ENCODE results near the gene SLC39A13.

SLC39A13 gene

DNA sequence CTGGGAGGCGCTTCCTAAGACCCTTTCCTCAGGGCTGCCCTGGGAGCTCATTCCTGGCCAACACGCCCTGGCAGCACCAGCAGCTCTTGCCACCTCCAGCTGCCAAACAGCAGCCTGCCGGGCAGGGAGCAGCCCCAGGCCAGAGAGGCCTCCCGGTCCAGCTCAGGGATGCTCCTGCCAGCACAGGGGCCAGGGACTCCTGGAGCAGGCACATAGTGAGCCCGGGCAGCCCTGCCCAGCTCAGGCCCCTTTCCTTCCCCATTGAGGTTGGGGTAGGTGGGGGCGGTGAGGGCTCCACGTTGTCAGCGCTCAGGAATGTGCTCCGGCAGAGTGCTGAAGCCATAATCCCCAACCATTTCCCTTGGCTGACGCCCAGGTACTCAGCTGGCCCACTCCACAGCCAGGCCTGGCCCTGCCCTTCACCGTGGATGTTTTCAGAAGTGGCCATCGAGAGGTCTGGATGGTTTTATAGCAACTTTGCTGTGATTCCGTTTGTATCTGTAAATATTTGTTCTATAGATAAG lies 7.6 kb downstream of the SLC39A13 start:
- ATAC-seq (ENCODE audit: low read depth) (no peak), DNase-seq (ENCODE audit: low spot score in 2 of 2) (no peak)
- peaks cover 23% of the 10 kb centered on the region for H3K36me3 Mint-ChIP-seq
- H3K9me3 Mint-ChIP-seq, result no peaks in the 10 kb centered on the region
- peaks cover 4% of the 10 kb centered on the region for H3K4me1 Mint-ChIP-seq
- H3K27ac Mint-ChIP-seq, result no peak overlapping the region
- no peaks in the 10 kb centered on the region for H3K27me3 Mint-ChIP-seq
- no peak overlapping the region for H3K4me3 Mint-ChIP-seq

DNA sequence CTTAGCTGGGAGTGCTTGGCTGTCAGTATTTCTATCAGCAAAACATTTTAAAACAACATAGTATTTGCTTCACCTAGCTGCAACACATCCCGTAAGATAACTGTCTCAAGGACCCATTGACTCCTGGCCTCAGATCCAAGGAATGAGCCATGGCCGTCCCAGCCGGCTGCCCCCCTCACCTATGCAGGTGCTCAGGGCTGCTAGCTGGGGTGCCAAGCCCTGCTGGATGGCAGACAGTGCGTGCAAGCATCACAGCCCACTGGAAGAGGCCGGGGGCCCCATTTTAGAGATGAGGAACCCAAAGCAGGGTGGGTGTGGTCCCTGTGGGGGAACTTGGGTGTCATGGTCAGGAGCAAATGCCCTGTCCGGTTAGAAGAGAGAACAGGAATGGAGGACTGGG lies 9.3 kb downstream of the SLC39A13 start:
- no peaks in the 10 kb centered on the region for H3K9me3 Mint-ChIP-seq
- ATAC-seq (ENCODE audit: low read depth) (no peak), DNase-seq (ENCODE audit: low spot score in 2 of 2) (no peak)
- H3K27ac Mint-ChIP-seq, result no peak overlapping the region
- H3K36me3 Mint-ChIP-seq, result peaks cover 28% of the 10 kb centered on the region
- H3K27me3 Mint-ChIP-seq, result no peaks in the 10 kb centered on the region
- no peaks in the 10 kb centered on the region for H3K4me1 Mint-ChIP-seq
- H3K4me3 Mint-ChIP-seq, result no peak overlapping the region

DNA sequence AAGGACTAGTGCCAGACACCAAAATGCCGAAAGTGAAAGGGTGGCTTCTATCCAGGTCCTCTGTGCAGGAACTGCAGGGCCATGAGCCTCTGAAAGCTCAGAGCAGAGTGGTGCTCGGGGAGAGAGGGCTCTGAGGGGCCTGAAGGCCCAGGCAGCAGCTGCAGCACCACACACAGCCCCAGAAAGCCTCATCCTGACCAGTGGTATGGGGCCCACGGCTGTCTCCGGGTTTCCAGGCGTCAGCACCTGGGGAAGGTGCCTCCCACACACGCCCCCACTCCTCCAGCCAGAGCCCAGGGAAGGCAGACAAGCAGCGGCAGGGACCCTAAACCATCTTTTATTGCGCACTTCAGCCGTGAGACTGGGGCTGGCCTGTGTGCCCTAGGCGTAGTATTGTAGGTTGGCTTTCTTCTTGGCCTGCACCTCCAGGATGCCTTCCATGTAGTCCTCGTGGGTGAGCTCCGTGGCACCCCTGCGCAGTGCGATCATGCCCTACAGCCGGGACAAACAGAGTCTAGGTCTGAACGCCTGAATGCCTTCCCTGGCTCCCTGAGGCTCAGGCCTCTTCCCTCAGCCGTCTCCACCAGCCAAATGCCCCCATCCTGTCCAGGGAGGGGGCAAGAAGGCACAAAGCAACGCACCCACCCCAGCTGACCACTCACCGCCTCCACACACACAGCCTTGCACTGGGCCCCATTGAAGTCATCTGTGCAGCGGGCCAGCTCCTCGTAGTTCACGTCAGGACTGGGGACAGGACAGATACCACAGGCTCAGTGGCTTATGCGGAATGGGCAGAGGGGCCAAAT lies 10.3 kb downstream of the SLC39A13 start:
- Mint-ChIP-seq H3K9me3 (no peaks in the 10 kb centered on the region), H3K27me3 (no peaks in the 10 kb centered on the region), H3K4me1 (no peaks in the 10 kb centered on the region), H3K4me3 (no peak overlapping the region), H3K27ac (no peak overlapping the region), H3K36me3 (peaks cover 25% of the 10 kb centered on the region)
- DNase-seq (ENCODE audit: low spot score in 2 of 2) (no peak), ATAC-seq (ENCODE audit: low read depth) (no peak)

DNA sequence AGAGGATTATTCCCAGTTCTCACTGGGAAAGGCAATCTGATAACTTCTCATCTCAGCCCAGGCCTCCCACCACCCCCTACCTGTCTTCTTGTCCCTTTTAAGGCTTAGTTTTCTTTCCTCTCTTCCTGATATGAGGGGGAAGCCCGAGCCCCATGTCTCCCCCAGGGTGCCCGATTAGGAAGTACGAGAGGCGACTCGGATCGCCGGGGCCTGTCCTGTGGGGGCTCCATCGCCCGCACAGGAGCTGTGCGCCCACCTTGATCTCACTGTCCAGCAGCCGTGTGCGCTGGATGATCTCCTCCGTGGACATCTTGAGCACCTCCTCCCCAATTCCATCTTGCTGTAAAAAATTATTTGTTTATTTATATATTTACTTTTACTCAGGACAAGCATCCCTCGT lies 17.2 kb downstream of the SLC39A13 start:
- Mint-ChIP-seq H3K27me3 (no peaks in the 10 kb centered on the region), H3K4me3 (peak overlapping the region; percentile 96), H3K4me1 (peaks cover 19% of the 10 kb centered on the region), H3K9me3 (no peaks in the 10 kb centered on the region), H3K36me3 (peaks cover 20% of the 10 kb centered on the region), H3K27ac (peak overlapping the region; percentile 97)
- DNase-seq (ENCODE audit: low spot score in 2 of 2) (no peak), ATAC-seq (ENCODE audit: low read depth) (no peak)

DNA sequence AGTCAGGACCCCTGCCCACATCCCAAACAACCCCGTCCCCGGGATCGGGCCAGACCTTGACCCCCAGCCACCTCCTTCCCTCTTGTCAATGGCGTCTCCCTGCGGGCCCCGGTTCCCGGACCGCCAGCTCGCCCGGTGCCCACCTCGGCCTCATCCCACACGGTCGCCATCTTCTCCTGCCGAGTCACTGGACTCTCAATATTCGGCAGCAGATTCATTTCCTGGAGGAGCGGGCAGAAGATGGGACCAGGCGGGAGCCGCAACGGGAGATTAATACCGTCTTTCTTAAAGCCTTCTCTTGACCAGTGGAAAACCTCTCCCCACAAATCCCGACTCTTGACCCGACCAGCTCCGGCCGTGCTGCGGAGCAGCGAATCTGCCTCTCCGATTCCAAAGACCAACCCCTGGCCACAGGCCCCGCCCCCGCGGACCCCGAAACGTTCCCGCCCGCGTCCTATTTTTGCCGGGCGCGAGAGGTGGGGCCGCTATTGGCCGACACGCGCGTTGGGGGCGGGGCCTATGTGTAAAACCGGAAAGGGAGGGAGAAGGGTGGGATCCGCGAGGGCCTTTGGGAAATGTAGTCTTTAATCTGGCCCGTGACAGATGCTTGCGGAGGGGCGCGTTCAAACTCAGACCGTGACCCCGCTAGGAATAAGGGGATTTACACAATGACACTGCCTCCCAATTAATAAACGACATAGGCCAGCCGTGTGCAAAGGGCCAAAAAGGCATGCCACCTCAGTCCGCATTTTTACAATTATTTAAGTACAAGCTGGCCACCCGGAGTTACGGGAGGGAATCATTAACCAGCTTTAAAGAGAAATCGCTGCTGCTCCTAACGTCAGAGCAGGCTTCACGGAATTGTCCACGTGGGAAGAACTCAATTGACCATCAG lies 17.9 kb downstream of the SLC39A13 start, which contains the start of gene PSMC3:
Gene PSMC3, minus strand, starts transcription at position 378 of the 895 bp plus-strand sequence. Its CDS starts 160 bp downstream, at position 218.
- peak; percentile 91 for ATAC-seq (ENCODE audit: low read depth)
- no peaks in the 10 kb centered on the region for H3K9me3 Mint-ChIP-seq

DNA sequence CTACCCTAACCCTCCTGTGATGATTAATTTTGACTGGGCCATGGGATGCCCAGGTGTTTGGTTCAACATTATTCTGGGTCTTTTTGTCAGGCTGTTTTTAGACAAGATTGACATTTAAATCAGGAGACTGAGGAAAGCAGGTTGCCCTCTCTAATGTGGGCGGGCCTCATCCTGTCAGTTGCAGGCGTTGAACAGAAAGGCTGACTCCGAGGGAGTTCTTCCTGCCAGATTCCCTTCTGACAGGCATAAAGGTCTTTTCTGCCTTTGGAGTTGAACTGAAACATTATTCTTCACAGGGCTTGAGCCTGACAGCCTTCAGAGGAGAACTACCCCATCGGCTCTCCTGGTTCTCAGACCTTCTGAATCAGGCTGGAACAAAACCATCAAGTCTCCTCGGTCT lies 22.1 kb downstream of the SLC39A13 start:
- H3K9me3 Mint-ChIP-seq, result no peaks in the 10 kb centered on the region
- no peak overlapping the region for H3K4me3 Mint-ChIP-seq
- DNase-seq (ENCODE audit: low spot score in 2 of 2) (no peak), ATAC-seq (ENCODE audit: low read depth) (no peak)
- peaks cover 3% of the 10 kb centered on the region for H3K36me3 Mint-ChIP-seq
- no peaks in the 10 kb centered on the region for H3K27me3 Mint-ChIP-seq
- peaks cover 7% of the 10 kb centered on the region for H3K4me1 Mint-ChIP-seq
- H3K27ac Mint-ChIP-seq, result no peak overlapping the region

More for the DNA sequence above, 17.9 kb downstream of the SLC39A13 start, which contains the start of gene PSMC3:
- Mint-ChIP-seq H3K4me3 (peak within 1 kb of the TSS; percentile 96), H3K27me3 (no peaks in the 10 kb centered on the region), H3K4me1 (peaks cover 19% of the 10 kb centered on the region), H3K36me3 (peaks cover 18% of the 10 kb centered on the region), H3K27ac (peak within 1 kb of the TSS; percentile 97)
- DNase-seq (ENCODE audit: low spot score in 2 of 2), result peak; percentile 97

DNA sequence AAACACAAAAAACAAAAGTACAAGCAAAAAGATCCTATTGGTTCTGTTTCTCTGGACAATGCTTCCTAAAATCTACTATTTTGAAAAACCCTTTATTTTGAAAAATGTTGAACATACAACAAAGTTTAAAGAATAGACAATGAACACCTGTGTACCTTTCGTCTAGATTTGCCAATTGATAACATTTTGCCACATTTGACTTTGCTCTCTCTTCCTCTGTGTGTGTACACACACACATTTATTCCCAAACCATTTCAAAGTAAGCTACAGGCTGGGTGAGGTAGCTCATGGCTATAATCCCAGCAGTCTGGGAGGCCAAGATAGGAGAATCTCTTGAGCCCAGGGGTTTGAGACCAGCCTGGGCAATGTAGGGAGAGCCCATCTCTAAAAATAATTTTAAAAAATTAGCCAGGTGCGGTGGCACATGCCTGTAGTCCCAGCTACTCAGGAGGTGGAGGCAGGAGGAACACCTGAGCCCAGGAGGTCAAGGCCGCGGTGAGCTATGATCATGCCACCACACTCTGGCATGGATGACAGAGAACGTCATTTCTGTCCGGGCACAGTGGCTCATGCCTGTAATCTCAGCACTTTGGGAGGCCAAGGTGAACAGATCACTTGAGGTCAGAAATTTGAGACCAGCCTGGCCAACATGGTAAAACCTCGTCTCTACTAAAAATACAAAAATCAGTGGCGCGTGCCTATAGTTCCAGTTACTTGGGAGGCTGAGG lies 23.1 kb downstream of the SLC39A13 start:
- Mint-ChIP-seq H3K27ac (no peak overlapping the region), H3K9me3 (no peaks in the 10 kb centered on the region), H3K4me1 (peaks cover 2% of the 10 kb centered on the region), H3K36me3 (no peaks in the 10 kb centered on the region), H3K27me3 (peaks cover 1% of the 10 kb centered on the region), H3K4me3 (no peak overlapping the region)
- DNase-seq (ENCODE audit: low spot score in 2 of 2), result no peak
- no peak for ATAC-seq (ENCODE audit: low read depth)

DNA sequence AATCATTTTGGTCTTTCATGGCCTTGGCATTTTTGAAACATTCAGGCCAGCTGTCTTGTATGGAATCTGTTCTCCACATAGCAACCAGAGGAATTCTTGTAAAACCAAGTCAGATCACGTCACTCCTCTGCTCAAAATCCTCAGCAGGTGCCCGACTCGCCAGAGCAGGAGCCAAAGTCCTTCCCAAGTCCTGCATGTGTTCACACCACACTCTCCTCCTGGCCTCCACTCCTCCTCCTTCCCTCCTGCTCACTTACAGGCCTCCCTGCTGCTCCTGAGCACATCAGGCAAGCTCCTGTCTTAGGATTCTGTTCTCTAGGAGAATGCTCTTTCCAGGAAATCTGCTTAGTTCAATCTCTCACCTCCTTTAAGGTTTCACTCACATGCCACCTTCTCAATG lies 24.8 kb downstream of the SLC39A13 start:
- no peak for ATAC-seq (ENCODE audit: low read depth)
- no peak for DNase-seq (ENCODE audit: low spot score in 2 of 2)
- no peak overlapping the region for H3K4me3 Mint-ChIP-seq
- H3K27ac Mint-ChIP-seq, result no peak overlapping the region
- no peaks in the 10 kb centered on the region for H3K36me3 Mint-ChIP-seq
- peaks cover 1% of the 10 kb centered on the region for H3K27me3 Mint-ChIP-seq
- H3K9me3 Mint-ChIP-seq, result no peaks in the 10 kb centered on the region
- H3K4me1 Mint-ChIP-seq, result no peaks in the 10 kb centered on the region

DNA sequence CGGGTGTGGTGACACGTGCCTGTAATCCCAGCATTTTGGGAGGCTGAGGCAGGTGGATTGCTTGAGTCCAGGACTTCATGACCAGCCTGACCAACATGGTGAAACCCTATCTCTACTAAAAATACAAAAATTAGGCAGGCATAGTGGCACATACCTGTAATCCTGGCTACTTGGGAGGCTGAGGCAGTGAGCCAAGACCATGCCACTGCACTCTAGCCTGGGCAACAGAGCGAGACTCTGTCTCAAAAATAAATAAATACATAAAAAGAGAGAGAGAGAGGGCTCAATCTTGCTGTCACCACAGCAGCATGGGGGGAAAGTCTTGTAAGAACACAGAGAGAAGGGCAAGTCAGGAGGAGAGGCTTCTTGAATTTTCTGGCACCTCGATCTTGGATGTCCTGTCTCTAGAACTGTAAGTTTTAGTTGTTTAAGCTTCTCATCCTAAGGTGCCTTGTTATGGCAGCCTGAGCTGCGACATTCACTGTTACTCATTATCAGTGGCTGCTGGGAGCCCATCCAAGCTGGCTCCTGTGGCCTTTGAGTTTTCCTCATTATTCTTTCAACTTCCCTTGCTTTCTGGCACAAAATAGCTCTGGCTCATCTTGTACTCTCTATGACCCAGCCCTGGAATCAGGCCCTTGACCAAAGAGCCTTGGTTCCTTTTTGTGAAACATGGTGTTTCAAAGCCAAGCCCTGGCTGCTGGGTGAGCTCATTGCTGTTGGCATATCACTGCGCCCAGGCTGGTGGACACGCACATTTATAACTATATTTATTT lies 25.8 kb downstream of the SLC39A13 start:
- no peak for DNase-seq (ENCODE audit: low spot score in 2 of 2)

DNA sequence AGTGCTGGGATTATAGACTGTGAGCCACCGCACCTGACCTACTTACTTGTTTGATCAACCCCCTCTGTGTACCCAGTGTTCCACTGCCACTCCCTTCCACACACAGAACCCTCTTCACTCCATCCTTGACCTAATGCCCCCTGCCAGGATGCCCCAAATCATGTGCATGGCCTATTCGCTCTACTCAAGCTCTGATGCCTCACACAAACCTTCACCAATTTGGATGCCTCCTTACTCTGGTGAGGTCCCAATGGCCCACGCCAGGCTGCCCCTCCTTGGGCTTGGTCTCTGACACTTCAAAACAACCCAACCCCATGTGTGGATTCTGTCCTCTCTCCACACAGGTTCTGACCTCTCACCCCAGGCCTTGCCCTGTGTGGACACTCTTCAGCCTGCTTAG lies 27.3 kb downstream of the SLC39A13 start:
- no peaks in the 10 kb centered on the region for H3K36me3 Mint-ChIP-seq
- H3K27ac Mint-ChIP-seq, result no peak overlapping the region
- peaks cover 1% of the 10 kb centered on the region for H3K27me3 Mint-ChIP-seq
- H3K4me1 Mint-ChIP-seq, result no peaks in the 10 kb centered on the region
- no peak overlapping the region for H3K4me3 Mint-ChIP-seq
- ATAC-seq (ENCODE audit: low read depth) (no peak), DNase-seq (ENCODE audit: low spot score in 2 of 2) (no peak)
- H3K9me3 Mint-ChIP-seq, result no peaks in the 10 kb centered on the region

More for the DNA sequence above, 25.8 kb downstream of the SLC39A13 start:
- Mint-ChIP-seq H3K27ac (no peak overlapping the region), H3K27me3 (peaks cover 1% of the 10 kb centered on the region), H3K36me3 (no peaks in the 10 kb centered on the region), H3K4me3 (no peak overlapping the region), H3K9me3 (no peaks in the 10 kb centered on the region), H3K4me1 (no peaks in the 10 kb centered on the region)
- no peak for ATAC-seq (ENCODE audit: low read depth)

DNA sequence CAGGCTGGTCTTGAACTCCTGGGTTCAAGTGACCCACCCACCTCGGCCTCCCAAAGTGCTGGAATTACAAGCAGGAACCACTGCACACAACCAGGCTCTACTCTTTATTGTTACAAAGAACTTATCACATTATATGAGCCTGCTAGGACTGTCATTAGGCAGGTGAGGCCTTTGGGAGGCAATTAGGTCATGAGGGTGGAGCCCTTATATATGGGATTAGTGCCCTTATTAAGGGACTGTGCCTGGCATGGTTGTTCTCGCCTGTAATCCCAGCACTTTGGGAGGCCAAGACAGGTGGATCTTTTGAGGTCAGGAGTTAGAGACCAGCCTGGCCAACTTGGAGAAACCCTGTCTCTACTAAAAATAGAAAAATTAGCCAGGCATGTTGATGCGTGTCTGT lies 28.3 kb downstream of the SLC39A13 start:
- H3K9me3 Mint-ChIP-seq, result no peaks in the 10 kb centered on the region
- no peak overlapping the region for H3K4me3 Mint-ChIP-seq
- no peaks in the 10 kb centered on the region for H3K36me3 Mint-ChIP-seq
- H3K4me1 Mint-ChIP-seq, result no peaks in the 10 kb centered on the region
- DNase-seq (ENCODE audit: low spot score in 2 of 2), result no peak
- peaks cover 1% of the 10 kb centered on the region for H3K27me3 Mint-ChIP-seq
- no peak overlapping the region for H3K27ac Mint-ChIP-seq
- ATAC-seq (ENCODE audit: low read depth), result no peak

DNA sequence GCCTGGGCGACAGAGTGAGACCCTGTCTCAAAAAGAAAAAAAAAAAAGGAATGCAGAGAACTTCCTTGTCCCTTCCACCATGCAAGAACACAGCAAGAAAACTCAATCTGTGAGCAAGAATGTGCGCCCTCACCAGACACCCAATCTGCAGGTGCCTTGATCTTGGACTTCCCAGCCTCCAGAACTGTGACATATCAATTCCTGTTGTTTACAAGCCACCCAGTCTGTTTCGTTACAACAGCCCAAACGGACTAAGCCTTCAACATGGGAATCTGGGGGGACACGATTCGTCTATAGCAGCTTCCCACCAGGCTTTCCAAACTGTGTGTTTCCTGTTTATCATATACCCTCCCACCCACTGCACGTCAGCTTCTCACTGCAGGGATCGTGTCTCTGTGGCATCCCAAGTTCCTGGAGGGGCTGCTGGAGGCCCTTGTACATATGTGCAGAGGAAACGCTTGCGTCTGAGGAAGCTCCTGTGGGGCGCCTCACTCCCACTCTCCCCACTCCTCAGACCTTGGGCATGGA lies 28.9 kb downstream of the SLC39A13 start:
- DNase-seq (ENCODE audit: low spot score in 2 of 2) (no peak), ATAC-seq (ENCODE audit: low read depth) (no peak)
- Mint-ChIP-seq H3K27me3 (peaks cover 1% of the 10 kb centered on the region), H3K4me3 (no peak overlapping the region), H3K4me1 (no peaks in the 10 kb centered on the region), H3K36me3 (no peaks in the 10 kb centered on the region), H3K27ac (no peak overlapping the region), H3K9me3 (no peaks in the 10 kb centered on the region)
